ENCODE results near the gene PAQR5.

The PAQR5 gene

DNA sequence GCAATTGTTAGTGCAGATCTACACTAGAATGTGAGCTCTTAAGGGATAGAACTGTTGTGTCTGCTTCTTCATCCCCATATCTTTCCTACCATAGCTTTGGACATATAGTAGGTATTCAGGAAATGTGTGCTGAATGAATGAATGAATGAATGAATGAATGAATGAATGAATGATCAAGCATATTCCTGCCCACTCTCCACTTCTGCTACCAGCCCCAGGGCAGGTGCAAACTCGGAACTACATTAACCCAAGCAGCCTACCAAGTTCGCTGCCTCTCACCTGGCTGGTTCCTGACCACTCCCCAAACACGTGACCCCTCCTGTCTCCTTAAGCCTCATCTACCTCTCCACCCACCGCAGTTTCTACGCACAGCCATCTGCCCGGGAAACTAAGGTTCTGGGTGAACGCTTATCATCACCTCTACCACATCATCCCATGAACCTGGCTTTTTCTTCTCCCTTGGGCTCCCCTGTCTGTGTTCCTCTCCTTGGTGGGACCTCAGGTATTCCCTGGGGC is 26.8 kb downstream of the PAQR5 start:
- Histone ChIP-seq H3K4me2 (ENCODE audit: low read length) (no peak overlapping the region), H3K27ac (ENCODE audit: low read depth, low read length, poor library complexity, severe bottlenecking) (no peak overlapping the region), H3F3A (ENCODE audit: insufficient read depth, low read length) (no peaks in the 10 kb centered on the region), H3K36me3 (ENCODE audit: insufficient read depth, low read length) (no peaks in the 10 kb centered on the region), H3K9ac (ENCODE audit: low read length) (no peak overlapping the region), H3K9me3 (ENCODE audit: low read length) (no peaks in the 10 kb centered on the region), H2AFZ (ENCODE audit: low read length) (no peak overlapping the region), H4K20me1 (ENCODE audit: insufficient read depth, low read length) (no peaks in the 10 kb centered on the region), H3K4me3 (ENCODE audit: low read depth, low read length, poor library complexity, severe bottlenecking) (no peak overlapping the region), H3K4me1 (ENCODE audit: insufficient read depth, low read length, severe bottlenecking) (no peaks in the 10 kb centered on the region), H3K9me2 (ENCODE audit: low read depth, low read length) (no peaks in the 10 kb centered on the region), H3K27me3 (ENCODE audit: insufficient read depth, low read length) (no peaks in the 10 kb centered on the region), H3K79me2 (ENCODE audit: insufficient read depth, low read length) (no peaks in the 10 kb centered on the region)
- TF ChIP-seq, protein P1, sequence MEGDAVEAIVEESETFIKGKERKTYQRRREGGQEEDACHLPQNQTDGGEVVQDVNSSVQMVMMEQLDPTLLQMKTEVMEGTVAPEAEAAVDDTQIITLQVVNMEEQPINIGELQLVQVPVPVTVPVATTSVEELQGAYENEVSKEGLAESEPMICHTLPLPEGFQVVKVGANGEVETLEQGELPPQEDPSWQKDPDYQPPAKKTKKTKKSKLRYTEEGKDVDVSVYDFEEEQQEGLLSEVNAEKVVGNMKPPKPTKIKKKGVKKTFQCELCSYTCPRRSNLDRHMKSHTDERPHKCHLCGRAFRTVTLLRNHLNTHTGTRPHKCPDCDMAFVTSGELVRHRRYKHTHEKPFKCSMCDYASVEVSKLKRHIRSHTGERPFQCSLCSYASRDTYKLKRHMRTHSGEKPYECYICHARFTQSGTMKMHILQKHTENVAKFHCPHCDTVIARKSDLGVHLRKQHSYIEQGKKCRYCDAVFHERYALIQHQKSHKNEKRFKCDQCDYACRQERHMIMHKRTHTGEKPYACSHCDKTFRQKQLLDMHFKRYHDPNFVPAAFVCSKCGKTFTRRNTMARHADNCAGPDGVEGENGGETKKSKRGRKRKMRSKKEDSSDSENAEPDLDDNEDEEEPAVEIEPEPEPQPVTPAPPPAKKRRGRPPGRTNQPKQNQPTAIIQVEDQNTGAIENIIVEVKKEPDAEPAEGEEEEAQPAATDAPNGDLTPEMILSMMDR (IDR thresholded peaks at IDR 0.05; ENCODE audit: low read length), result no peak
- no peak for TF ChIP-seq EZH2 (IDR thresholded peaks at IDR 0.05; ENCODE audit: borderline replicate concordance, low read length)

DNA sequence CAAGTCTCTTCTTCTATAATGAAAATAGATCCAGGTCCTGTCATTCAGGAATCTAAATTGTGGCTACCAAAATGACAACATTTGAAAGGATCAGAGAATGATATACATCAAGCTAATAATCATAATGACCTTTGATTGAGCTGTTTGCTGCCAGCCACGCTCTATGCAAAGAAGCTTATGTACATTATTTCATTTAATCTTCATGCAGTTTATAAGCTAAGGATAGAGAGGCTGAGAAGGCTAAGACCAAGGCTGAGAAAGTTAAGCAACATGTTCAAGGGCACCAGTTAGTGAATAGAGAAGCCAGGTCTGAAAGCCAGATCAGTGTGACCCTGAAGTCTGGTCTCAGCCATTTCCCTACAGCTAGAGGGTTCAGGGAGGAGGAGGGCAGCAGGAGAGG is 29.4 kb downstream of the PAQR5 start:
- Histone ChIP-seq H3K4me2 (ENCODE audit: low read length) (no peak overlapping the region), H2AFZ (ENCODE audit: low read length) (no peak overlapping the region), H4K20me1 (ENCODE audit: insufficient read depth, low read length) (no peaks in the 10 kb centered on the region), H3K4me1 (ENCODE audit: insufficient read depth, low read length, severe bottlenecking) (no peaks in the 10 kb centered on the region), H3K9me3 (ENCODE audit: low read length) (no peaks in the 10 kb centered on the region), H3K27ac (ENCODE audit: low read depth, low read length, poor library complexity, severe bottlenecking) (no peak overlapping the region), H3K4me3 (ENCODE audit: low read depth, low read length, poor library complexity, severe bottlenecking) (no peak overlapping the region), H3K27me3 (ENCODE audit: insufficient read depth, low read length) (no peaks in the 10 kb centered on the region; the same call in 1 of the 2 replicates), H3K9me2 (ENCODE audit: low read depth, low read length) (no peaks in the 10 kb centered on the region), H3K9ac (ENCODE audit: low read length) (no peak overlapping the region), H3K79me2 (ENCODE audit: insufficient read depth, low read length) (no peaks in the 10 kb centered on the region), H3K36me3 (ENCODE audit: insufficient read depth, low read length) (no peaks in the 10 kb centered on the region), H3F3A (ENCODE audit: insufficient read depth, low read length) (no peaks in the 10 kb centered on the region)
- TF ChIP-seq, protein P1 (IDR thresholded peaks at IDR 0.05; ENCODE audit: low read length), result no peak
- TF ChIP-seq EZH2 (IDR thresholded peaks at IDR 0.05; ENCODE audit: borderline replicate concordance, low read length), result no peak

DNA sequence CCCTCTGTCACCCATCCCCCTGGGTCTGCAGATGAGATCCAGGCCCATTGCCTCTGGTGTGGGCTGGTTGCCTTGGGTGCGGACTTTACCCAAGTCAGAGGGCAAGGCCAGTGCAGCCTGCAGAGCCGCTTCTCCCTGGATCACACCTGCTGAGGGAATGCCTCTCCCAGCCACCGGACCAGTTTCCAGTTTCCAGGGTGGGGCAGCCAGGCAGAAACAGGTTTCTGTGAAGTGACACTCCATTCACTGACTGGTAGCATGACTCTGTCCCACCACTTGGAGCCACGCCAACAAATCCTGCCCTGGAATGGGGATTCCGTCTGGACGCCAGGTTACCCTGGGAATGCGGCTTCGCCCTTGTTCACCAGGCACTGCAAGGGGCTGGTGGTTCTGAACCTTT is 30.0 kb downstream of the PAQR5 start:
- no peaks in the 10 kb centered on the region for H3K4me1 ChIP-seq (ENCODE audit: insufficient read depth, low read length, severe bottlenecking)
- no peaks in the 10 kb centered on the region for H3K36me3 ChIP-seq (ENCODE audit: insufficient read depth, low read length)
- no peak overlapping the region for H2AFZ ChIP-seq (ENCODE audit: low read length)
- H3K9me2 ChIP-seq (ENCODE audit: low read depth, low read length), result no peaks in the 10 kb centered on the region
- no peaks in the 10 kb centered on the region for H3K79me2 ChIP-seq (ENCODE audit: insufficient read depth, low read length)
- H3K27ac ChIP-seq (ENCODE audit: low read depth, low read length, poor library complexity, severe bottlenecking), result no peak overlapping the region
- no peak overlapping the region for H3K4me2 ChIP-seq (ENCODE audit: low read length)
- H3K9ac ChIP-seq (ENCODE audit: low read length), result no peak overlapping the region
- no peaks in the 10 kb centered on the region for H3F3A ChIP-seq (ENCODE audit: insufficient read depth, low read length)
- H3K4me3 ChIP-seq (ENCODE audit: low read depth, low read length, poor library complexity, severe bottlenecking), result no peak overlapping the region
- TF ChIP-seq EZH2 (IDR thresholded peaks at IDR 0.05; ENCODE audit: borderline replicate concordance, low read length), result no peak
- TF ChIP-seq, protein P1 (IDR thresholded peaks at IDR 0.05; ENCODE audit: low read length), result no peak
- H4K20me1 ChIP-seq (ENCODE audit: insufficient read depth, low read length), result no peaks in the 10 kb centered on the region
- H3K9me3 ChIP-seq (ENCODE audit: low read length), result no peaks in the 10 kb centered on the region
- H3K27me3 ChIP-seq (ENCODE audit: insufficient read depth, low read length), result no peaks in the 10 kb centered on the region; the same call in 1 of the 2 replicates

Measured in OCI-LY1 (cell line).